Measurements from ENCODE around the gene PNO1.

- TF ChIP-seq CEBPB (tag; IDR thresholded peaks at IDR 0.05) (no peak), BHLHE40 (IDR thresholded peaks at IDR 0.05; ENCODE audit: low read length) (no peak)
These were observed 33.5 kb downstream of the PNO1 start for GRCh38 chr2:68190991-68191731.
